NCI-H1105 treated with DMSO at 0.1 percent for 48 hours (cell line): Measurements from ENCODE around the gene SUMO3.
"Not testable (repeated sequence)": the region's sequence is repeated elsewhere in the genome, so short reads cannot be mapped to it uniquely, and the experiment has no call there.

Source experiments
- DNase-seq: peaks from one replicate; lab custom pipeline; 2025; lab: John Stamatoyannopoulos, UW

The SUMO3 gene

DNA sequence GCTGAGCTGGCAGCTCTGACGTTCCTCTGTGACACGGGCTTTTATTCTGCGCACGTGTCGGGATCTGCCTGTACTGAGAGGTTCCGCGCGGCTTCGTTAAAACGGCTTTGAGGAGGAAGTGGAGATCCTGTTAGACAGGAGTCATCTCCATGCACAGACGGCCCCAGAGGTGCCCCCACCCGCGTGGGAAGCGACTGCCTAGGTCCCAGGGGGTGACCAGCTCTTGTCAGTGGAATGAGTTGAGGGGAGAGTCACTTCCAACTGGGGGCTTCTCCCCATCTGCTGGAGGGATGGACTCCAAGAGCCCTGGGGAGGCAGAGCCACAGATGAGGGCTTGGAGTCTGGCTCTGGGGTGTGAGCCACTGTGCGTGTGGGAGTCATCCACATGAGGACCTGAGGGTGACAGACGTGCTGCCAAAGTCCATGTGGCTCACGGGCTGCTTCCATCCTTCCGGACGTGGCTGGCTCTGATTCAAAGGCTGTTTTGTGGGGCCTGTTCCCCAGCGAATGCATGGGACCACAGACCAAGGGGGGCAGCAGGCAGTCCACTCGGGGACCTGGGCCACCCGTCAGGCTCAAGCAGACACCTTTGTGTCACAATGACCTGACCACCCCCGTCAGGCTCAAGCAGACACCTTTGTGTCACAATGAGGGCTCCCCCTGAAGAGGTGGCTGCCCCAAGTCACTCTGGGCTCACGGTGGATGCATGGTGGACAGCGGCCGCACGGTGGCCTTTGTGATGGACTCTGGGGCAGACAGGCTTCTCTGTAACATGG, 28.8 kb upstream of the SUMO3 start:
- DNase-seq: no peak

DNA sequence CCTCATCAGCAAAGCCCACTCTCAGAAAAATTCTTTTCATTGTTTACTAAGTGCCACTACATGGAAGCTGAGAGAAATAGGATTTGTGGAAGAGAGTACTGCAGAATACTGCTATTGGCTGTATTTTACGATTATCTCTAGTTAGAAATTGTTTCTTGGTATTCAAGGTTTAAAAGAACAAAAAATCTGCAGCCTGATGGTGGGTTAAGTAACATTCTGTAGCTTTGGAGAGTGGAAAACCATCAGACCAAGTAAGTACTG, 28.3 kb upstream of the SUMO3 start:
- DNase-seq: no peak

DNA sequence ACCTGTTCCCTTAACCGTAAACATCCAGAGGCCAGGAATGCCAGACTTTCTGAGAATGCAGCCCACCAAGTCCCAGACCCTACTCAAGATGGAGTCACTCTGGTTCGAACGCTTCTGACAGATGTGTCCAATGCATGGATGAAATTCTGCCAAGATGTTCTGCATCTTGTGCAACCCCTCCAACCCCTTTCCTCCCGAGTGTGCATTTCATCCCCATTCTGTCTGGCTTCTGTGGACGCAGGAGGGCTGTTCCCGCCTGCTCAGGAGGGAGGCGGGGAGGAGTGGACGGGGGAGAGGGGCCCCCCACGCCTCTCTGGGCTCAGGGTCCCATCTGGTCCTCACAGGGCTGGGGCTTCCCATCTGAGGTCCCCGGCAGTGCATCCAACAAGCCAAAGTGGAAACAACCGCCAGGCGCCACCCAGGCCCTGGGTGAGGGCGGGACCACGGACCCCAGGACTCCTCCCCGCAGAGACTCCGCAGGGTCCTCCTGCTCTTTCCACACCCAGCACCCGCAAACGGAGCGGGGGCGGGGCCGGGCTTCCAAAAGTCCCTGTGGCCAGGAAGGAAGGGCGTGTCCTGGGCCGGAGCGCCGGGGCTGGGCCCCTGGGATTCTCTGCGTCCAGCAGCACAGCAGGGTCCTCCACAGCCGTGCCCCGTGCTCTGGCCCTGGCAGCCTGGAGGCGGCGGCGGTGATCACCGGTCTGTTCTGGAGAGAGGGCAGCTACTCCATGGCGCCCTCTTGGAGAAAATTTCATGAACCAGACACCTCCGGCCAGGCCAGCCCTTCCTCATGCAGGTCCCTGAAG, 27.8 kb upstream of the SUMO3 start:
- DNase-seq: no peak

DNA sequence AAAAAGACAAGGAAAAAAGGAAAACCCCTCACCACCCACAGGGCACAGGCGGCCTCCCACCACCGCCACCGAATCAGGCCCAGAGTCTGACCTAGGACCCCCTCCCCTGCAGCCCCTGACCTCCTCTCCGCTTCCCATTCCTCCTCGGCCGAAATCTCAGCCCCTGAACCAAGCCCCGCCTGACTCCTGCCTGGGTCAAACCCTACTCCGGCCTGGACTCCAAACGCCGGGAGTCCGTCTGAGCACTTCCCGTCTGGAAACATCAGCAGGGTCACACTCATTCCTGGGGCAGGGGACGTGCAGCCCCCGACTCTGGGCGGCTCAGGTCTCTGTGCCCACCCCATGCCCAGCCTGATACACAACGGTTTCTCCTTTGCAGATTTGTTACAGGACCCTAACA, 26.4 kb upstream of the SUMO3 start:
- no peak for DNase-seq

DNA sequence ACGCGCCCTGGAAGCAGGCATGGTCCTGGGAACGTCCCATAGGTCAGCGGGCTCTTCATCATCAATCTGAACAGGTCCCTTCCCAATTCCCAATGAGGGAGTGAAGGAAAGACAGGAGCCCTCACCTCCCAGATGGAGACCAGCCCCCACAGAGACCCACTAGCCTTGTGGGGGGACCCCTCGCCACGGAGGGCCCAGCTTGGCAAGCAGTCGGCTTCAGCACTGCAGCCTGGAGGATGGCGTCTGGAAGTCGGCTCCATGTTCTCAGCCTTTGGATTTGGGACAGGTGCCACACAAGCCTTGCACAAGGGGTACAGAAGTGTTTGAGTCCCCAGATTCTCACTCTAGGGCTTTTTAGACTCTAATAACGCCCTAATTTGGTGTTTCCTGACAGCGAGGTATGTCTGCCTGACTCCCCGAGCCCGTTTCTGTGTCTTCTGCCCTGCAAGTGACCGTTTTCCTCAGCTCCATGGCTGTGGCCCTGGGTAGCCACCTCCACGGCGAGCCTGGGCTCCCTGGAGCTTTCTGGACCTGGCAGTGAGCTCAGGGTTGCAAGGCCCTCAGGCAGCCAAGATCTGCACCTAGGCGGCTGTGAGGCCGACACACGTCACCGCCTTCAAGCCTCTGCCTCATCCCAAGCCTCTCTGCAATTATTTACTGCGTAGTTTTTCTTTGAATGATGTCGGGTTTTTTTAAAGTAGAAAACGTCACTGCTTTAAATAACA, 25.0 kb upstream of the SUMO3 start:
- DNase-seq: no peak

DNA sequence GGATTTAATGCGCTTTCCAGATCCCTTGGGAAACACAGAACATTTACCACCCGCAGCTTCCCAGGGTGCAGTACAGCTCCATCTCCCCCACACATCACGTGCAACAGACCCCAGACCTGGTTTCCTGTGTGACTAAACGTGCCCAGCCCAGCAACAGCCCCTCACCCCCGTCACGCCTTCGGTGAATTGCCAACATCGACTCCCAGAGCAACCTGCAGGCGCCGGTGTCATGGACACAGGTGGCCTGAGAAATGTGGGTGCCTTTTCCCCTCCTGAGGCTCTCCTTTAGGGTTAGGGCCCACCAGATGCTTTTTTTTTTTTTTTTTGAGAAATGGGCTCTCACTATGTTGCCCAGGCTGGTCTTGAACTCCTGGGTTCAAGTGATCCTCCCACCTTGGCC, 24.2 kb upstream of the SUMO3 start:
- no peak for DNase-seq

DNA sequence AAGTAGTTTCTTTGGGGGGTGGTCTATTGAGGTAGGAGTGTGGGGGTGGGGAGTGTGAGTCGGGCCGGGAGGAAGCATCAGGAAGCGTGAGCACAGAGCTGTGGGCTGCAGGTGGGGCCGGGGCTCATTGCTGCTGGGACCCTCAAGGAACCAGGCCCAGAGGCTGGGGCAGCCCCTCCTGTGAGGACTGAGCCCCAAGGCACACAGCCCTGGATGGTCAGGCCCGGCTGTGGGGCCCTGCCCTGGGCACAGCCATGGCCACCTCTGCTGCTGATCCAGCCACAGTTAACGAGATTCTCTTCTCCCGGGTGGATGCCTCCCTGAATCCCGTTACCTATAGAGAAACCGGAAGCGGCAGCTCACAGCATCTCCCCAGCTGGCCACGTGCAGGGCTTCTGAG, 22.9 kb upstream of the SUMO3 start:
- no peak for DNase-seq

DNA sequence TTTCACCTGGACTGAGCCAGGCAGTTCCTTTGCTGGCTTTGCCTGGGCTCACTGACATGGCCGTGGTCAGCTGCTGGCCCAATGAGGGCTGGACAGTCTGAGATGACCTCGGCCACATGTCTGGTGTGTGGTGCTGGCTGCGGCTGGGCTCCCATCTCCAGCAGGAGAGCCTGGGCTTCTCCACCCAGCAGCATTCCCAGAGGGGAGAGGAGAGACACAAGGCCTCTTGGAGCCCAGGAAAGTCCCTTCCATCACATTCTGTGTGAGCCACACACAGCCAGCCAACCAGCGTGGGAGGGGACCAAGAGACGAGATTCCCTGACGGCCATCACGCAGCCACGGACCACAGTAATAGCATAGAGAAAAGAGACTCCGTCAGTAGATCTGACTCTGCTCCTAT, 21.1 kb upstream of the SUMO3 start:
- no peak for DNase-seq

DNA sequence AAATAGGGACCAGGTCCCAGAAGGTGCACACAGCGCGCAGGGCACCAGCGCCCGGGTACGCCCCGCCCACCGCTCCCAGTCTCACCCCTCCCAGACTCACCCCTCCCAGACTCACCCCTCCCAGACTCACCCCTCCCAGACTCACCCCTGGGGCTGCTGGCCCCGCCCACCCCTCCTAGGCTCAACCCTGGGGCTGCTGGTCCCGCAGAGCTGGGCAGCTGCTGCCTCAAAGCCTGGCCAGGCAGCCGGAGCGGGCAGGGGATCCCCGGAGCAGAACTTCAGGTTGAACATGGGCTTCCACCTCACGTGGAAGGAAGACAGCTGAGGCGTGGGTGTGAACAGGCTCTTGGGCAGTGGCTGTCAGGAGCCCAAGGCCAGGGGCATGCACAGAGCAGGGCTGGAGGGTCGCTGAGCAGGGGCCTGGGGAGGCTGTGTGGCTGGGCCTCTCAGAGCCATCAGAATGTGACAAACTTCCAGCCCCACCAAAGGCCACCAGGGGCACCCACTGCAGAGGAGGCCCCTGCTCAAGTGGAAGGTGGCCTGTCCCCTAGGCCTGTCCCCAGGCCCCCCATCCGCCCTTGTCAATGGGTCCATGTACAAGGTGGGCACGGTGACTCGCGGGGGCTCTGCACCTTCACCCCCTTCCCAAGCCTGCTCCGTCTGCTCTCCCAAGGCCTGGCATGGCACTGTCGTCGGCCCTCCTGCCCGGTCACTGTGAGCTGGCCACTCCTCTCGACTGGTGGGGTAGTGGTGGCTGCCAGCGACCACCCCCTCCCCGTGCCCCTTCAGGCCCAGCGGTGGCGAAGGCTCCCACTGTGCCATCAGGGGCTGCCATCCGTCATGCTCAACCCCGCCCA, 20.4 kb upstream of the SUMO3 start:
- no peak for DNase-seq

DNA sequence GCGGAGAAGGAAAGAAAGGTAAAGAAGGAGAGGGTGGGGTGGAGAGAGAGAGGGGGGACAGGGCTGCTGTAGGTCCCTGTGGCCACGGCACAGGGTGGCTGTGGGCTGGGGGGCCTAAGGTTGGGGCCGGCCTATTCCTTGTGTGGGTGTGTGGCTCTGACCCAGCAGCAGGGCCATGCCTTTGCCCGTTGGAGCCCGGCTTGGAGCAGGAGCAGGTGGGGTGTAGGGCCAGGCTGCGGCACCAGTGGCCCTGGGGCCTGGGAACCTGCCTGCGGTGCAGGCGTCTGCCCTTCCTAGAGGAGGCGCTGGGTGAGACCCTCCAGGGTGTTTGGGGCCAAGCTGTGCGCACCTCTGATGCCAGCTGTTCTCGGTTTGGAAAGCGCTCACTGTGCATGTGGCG, 19.7 kb upstream of the SUMO3 start:
- no peak for DNase-seq

DNA sequence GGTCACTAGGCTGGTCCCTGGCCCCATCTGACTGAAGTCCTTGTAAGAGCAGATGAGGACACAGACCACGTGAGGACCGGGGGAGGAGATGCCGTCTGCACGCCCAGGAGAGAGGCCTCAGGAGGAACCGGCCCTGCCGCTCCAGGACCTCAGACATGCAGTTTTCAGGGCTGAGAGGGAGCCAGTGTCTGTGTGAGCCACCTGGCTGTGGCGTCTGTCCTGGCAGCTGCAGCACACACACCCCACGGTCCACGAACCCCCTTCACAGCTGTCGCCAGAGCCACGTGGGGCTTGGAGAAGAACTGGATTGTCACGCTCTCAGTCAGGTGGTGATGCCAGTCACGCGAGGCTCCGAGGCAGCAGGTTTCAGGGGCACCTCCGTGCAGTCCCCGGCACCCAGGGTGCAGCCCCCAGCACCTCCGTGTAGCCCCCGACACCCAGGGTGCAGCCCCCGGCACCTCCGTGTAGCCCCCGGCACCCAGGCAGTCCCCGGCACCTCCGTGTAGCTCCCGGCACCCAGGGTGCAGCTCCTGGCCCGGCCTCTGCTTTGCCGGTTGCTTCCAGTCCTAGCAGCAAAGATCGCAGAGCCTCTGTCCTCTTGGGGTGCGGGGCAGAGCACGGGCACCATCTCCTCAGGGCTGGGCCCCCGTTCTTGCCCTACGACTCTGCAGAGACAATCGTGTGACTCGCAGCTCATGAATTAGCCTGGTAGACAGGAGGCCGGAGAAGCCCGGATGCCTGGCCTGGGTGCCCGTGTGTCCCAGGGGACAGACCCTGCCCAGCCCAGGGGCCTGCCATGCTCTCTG, 19.0 kb upstream of the SUMO3 start:
- DNase-seq: no peak

DNA sequence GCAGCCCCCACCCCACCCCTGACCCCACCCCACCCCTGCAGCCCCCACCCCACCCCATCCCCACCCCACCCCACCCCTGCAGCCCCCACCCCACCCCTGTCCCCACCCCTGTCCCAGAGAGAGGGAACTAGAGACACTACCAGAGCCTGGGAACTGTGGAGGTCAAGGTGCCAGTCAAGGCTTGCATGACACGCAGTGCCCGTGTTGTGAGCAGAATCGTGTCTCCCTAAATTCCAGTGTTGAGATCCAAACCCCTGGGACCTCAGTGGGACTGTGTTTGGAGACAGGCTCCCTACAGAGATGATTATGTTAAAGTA, 18.4 kb upstream of the SUMO3 start:
- no peak for DNase-seq

DNA sequence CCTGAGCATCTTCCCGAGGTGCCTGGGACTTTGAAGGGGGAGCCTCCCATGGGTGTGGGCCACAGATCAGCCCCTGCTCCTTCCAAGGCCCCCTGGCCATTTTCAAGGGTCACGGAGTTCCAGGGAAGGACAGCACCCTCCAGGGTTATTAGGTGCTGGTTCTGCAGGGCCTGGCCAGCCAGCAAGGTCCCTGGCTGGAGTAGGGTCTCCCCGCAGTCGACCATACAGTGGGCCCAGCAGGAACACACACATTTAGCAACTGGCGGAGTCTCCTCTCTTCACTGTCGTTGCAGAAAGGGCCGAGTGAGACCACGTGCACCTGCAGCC, 17.7 kb upstream of the SUMO3 start:
- DNase-seq: no peak

DNA sequence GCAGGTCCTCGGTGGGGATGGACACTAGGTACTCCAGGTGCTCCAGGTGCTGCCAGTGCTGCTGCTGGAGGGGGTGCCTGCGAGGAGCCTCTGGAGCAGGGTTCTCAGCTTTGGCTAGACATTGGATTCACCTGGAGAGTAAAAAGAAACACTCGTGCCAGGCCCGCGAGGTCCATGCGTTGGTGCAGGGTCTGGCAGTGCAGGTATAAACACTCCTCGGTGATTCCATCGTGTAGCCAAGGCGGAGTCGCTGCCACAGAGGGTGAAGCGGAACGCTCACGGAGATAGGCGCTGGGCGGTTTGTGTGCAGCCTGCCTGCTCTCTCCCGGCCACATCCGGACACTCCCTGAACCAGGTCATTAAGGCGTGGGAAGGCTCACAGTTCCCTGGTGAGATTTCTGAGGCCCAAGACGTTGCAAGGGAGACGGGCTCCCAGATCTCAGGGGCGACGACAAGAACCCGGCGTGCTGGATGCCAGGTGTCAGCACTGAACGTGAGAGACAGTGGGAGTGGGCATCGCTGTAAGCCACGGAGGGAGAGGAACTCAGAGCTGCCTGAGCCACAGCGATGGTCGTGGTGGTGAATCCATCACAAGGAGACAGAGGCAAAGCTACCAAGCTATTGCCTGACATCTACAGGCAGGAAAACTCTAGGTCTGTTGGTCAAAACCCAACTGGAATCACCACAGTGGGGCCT, 17.2 kb upstream of the SUMO3 start:
- DNase-seq: no peak

DNA sequence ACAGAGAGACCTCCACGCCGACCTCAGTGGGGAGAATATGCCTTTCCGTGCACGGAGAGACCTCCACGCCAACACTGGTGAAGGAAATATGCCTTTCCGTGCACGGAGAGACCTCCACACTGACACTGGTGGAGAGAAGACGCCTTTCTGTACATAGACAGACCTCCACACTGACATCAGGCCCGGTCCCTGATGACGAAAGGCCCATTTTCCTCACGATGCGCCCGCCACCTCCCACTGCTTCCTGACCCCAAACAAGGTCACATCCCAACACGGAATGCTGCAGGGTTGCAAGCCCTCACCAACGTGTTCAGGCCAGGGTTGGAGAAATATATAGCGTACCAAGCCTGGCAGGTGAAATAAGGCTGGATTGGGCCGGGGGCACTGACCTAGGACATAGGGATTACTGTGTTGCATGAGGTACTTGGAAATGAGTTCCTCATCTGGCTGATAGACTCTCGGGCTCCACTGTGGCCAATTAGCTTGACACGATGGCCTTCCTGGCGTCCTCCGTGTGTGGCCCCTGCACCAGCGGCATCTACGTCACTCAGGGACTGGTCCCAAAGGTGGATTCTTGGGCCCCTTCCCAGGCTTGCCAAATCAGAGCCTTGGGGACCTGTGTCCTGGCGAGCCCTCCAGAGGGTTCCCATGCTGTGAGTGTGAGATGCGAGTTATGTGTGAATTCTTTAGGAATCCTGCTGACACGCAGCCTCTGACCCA, 16.5 kb upstream of the SUMO3 start:
- no peak for DNase-seq

DNA sequence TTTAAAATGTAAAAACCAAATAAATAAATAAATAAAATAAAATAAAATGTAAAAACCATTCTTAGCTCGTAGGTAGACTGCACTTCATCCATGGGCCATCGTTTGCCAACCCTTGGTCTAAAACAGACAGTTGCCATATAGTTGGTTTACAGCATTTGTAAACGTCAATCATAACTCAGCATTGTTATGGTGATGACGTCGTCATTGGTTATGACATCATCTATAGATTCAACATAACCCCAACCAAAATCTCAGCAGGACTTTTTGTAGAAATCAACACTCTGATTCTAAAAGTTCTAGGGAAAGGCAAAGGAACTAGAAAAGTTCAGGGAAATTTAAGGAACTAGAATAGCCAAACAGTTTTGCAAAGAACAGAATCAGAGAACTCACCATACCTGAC, 15.8 kb upstream of the SUMO3 start:
- no peak for DNase-seq

DNA sequence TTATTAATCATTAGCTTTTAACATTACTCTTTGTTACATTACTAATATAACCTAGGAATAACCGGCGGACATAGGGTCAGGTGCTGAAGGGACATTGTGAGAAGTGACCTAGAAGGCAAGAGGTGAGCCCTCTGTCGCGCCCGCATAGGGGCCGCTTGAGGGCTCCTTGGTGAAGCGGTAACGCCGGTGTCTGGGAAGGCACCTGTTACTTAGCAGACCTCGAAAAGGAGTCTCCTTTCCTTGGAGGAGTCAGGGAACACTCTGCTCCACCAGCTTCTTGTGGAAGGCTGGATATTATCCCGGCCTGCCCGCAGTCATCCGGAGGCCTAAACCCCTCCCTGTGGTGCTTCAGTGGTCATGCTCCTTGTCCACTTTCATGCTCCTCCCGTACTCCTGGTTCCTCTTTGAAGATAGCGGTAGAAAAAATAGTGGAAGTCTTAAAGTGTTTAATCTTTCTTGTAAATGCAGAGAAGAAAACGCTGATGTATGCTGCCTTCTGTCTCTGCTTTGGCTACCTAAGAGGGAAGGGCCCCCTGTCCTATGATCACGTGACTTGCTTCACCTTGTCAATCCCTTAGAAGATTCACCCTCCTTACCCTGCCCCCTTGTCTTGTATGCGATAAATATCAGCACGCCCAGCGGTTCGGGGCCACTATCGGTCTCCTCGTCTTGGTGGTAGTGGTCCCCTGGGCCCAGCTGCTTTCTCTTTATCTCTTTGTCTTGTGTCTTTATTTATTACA, 14.8 kb upstream of the SUMO3 start:
- not testable (repeated sequence) for DNase-seq

DNA sequence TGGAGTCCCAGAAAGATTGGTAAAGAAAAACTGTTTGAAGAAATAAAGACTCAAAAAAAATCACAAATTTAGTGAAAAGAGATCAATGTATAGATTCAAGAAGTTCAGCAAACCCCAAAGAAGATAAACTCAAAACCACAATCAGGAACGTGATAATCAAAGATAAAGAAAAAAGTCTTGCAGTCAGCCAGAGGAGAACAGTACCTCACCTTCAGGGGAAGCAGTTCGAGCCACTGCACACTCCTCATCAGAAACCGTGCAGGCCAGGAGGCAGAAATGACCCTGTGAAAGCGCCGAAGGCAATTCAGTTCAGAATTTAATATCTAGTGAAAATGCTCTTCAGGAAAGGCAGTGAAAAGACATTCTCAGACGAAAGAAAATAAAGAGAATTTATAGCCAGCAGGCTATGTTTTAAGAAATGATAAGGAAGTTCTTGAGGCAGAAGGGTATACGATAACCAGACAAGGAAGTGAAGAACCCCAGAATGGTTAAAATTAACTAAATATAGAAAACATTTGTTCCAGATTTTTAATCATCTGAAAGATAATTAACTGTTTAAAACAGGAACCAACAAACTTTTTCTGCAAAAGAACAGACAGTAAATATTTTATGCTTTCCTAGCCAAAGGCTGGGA, 13.5 kb upstream of the SUMO3 start:
- DNase-seq: no peak

DNA sequence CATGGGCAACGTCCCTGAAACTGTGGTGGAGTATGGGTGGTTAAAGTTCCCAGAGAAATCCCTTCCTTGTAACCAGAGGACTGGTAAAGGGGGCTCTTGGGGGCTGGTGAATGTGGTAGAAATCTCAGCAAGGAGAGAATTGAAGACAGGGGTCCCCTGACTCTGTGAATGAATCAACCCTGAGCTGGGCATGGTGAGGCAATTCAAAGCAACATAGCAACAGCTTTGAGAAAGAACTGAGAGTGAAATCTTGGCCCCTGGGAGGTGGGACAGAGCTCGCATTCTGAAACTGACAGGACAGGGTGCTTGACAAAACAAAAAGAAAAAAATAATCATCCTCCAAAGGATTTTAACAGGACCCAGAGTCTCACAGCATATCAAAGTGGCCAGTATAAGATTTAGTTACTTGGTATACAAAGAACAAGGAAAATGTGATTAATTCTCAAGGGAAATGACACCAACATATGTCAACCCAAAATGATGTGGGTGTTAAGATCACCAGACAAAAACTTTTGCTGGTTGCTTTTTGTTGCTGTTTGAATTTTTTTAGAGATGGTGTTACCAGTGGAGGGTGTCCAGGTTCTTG, 11.7 kb upstream of the SUMO3 start:
- DNase-seq: no peak
